ENCODE results near the gene FZD4.
"Not testable (repeated sequence)": the region's sequence is repeated elsewhere in the genome, so short reads cannot be mapped to it uniquely, and the experiment has no call there.

The FZD4 gene

GRCh38 chr11:86915850-86916249 is 39.3 kb downstream of the FZD4 start:
- not testable (repeated sequence) for DNase-seq (ENCODE audit: low read depth in 1 of 2, low spot score in 1 of 2)

- DNase-seq (ENCODE audit: low read depth in 1 of 2, low spot score in 1 of 2) = no peak
Measured at GRCh38 chr11:86914865-86915519, 40.2 kb downstream of the FZD4 start.

GRCh38 chr11:86912238-86912637 is 43.0 kb downstream of the FZD4 start:
- no peak for DNase-seq (ENCODE audit: low read depth in 1 of 2, low spot score in 1 of 2)

GRCh38 chr11:86910592-86910991 is 44.6 kb downstream of the FZD4 start:
- DNase-seq (ENCODE audit: low read depth in 1 of 2, low spot score in 1 of 2) = no peak

GRCh38 chr11:86906198-86906597 is 49.0 kb downstream of the FZD4 start:
- DNase-seq (ENCODE audit: low read depth in 1 of 2, low spot score in 1 of 2) = no peak

GRCh38 chr11:86905252-86905651 is 49.9 kb downstream of the FZD4 start:
- no peak for DNase-seq (ENCODE audit: low read depth in 1 of 2, low spot score in 1 of 2)

- no peak for DNase-seq (ENCODE audit: low read depth in 1 of 2, low spot score in 1 of 2)
Measured at GRCh38 chr11:86904001-86904400, 51.2 kb downstream of the FZD4 start.

- no peak for DNase-seq (ENCODE audit: low read depth in 1 of 2, low spot score in 1 of 2)
Measured at GRCh38 chr11:86902345-86902744, 52.9 kb downstream of the FZD4 start.

- DNase-seq (ENCODE audit: low read depth in 1 of 2, low spot score in 1 of 2) = no peak
Measured at GRCh38 chr11:86901599-86901998, 53.6 kb downstream of the FZD4 start.

GRCh38 chr11:86900162-86900561 is 55.0 kb downstream of the FZD4 start:
- DNase-seq (ENCODE audit: low read depth in 1 of 2, low spot score in 1 of 2) = no peak

- DNase-seq (ENCODE audit: low read depth in 1 of 2, low spot score in 1 of 2) = no peak
Measured at GRCh38 chr11:86898689-86899088, 56.5 kb downstream of the FZD4 start.

GRCh38 chr11:86896441-86896841 is 58.8 kb downstream of the FZD4 start:
- no peak for DNase-seq (ENCODE audit: low read depth in 1 of 2, low spot score in 1 of 2)

Measured in activated T-helper 1 cell treated with anti-CD3 and anti-CD28 coated beads, Interleukin-2, amount 50 U/mL, for 16 hours (primary cell).